ENCODE results near the gene C1QB. TPM values are rescaled to one million over a fixed set of nuclear protein-coding genes. Genes with fewer than 3 reads are reported as not detected.

The C1QB gene
- total RNA-seq, 1 donor from 2014 or later: 707 TPM

DNA sequence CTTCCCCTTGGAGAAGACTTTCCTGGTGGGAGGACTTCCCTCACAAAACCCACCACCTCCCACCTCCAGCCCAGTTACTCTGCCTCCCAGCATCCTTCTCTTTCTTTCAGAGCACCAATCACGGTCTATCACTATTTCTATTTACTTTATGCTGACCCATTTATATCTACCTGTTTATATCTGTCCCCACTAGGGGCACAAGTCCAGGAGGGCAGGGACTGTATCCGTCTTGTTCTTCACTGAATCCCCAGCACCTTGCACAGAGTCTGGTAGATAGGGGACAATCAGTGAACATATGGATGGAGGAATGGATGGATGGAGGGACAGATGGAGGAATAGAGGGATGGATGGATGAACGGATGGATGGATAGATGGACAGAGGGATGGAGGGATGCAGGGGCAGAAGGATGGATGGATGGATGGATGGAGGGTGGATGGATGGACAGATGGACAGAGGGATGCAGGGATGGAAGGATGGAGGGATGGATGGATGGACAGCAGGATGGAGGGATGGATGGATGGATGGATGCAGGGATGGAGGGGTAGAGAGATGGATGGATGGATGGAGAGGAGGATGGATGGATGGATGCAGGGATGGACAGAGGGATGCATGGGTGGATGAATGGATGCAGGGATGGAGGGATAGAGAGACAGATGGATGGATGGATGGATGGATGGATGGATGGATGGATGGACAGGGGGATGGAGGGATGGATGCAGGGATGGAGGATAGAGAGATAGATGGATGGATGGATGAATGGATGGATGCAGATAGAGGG lies 5.5 kb downstream of the C1QB start:
- Histone ChIP-seq H3K4me1 (no peaks in the 10 kb centered on the region), H3K36me3 (no peaks in the 10 kb centered on the region), H3K9me3 (no peaks in the 10 kb centered on the region), H3K27me3 (no peaks in the 10 kb centered on the region), H3K4me3 (peak overlapping the region; percentile 8), H3K27ac (no peak overlapping the region)
- TF ChIP-seq, protein P1, sequence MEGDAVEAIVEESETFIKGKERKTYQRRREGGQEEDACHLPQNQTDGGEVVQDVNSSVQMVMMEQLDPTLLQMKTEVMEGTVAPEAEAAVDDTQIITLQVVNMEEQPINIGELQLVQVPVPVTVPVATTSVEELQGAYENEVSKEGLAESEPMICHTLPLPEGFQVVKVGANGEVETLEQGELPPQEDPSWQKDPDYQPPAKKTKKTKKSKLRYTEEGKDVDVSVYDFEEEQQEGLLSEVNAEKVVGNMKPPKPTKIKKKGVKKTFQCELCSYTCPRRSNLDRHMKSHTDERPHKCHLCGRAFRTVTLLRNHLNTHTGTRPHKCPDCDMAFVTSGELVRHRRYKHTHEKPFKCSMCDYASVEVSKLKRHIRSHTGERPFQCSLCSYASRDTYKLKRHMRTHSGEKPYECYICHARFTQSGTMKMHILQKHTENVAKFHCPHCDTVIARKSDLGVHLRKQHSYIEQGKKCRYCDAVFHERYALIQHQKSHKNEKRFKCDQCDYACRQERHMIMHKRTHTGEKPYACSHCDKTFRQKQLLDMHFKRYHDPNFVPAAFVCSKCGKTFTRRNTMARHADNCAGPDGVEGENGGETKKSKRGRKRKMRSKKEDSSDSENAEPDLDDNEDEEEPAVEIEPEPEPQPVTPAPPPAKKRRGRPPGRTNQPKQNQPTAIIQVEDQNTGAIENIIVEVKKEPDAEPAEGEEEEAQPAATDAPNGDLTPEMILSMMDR (IDR thresholded peaks at IDR 0.05): no peak
- no peak for DNase-seq
- ATAC-seq: no peak
- intact Hi-C loops (cut with DNase I): no loop called here

DNA sequence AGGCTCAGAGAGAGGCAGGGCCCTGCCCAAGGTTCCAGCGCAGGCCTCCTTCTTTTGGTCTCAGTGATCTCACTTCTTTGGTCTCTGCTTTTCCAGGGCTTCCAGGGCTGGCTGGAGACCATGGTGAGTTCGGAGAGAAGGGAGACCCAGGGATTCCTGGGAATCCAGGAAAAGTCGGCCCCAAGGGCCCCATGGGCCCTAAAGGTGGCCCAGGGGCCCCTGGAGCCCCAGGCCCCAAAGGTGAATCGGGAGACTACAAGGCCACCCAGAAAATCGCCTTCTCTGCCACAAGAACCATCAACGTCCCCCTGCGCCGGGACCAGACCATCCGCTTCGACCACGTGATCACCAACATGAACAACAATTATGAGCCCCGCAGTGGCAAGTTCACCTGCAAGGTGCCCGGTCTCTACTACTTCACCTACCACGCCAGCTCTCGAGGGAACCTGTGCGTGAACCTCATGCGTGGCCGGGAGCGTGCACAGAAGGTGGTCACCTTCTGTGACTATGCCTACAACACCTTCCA lies 7.7 kb downstream of the C1QB start:
- H3K4me1 ChIP-seq: no peaks in the 10 kb centered on the region
- H3K27me3 ChIP-seq: no peaks in the 10 kb centered on the region
- no peaks in the 10 kb centered on the region for H3K9me3 ChIP-seq
- H3K4me3 ChIP-seq: no peak overlapping the region
- TF ChIP-seq, protein P1 (IDR thresholded peaks at IDR 0.05): no peak
- ATAC-seq (no peak), DNase-seq (no peak)
- intact Hi-C loops (cut with DNase I): no loop called here
- no peaks in the 10 kb centered on the region for H3K36me3 ChIP-seq
- no peak overlapping the region for H3K27ac ChIP-seq

DNA sequence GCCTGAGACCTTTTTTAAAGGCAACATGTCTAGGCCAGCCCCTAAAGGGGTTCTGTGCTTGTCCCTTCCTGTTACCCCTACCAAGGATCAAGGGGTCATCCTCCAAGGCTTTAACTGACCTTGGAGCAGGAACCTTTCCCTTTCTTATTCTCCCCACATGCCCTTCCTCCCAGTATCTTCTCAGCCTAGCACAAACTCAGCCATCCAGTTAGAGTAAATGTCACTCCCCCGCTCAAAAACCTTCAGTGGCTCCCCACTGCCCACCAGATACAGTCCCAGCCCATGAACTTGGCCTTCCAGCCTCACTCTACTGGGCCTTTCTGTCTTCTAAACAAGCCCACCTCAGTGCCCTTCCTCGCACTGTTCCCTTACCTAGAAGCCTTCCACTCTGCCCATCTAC lies 8.8 kb downstream of the C1QB start:
- ATAC-seq (no peak), DNase-seq (no peak)
- TF ChIP-seq, protein P1 (IDR thresholded peaks at IDR 0.05): no peak
- intact Hi-C loops (cut with DNase I): no loop called here
- Histone ChIP-seq H3K4me1 (no peaks in the 10 kb centered on the region), H3K36me3 (no peaks in the 10 kb centered on the region), H3K27me3 (no peaks in the 10 kb centered on the region), H3K4me3 (no peak overlapping the region), H3K9me3 (no peaks in the 10 kb centered on the region), H3K27ac (no peak overlapping the region)

DNA sequence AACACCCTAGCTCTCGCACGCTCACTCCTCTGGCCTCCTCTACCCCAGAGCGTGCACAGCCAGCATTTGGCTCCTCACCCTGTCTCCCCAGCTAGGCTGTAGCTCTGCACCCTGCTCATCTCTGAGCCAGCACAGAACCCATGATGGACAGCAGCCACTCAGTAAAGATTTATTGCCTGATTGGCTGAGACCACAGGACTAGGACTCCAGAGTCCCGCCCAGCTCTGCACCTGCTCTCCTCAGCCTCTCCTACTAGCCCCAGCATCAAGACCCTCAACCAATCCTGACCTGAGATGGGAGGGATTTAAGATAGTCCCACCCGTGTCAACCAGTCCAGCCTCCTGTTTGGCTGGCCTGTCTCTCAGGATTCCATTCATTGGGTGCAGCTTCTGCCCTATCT lies 9.3 kb downstream of the C1QB start:
- DNase-seq (no peak), ATAC-seq (peak; percentile 84)
- Histone ChIP-seq H3K9me3 (no peaks in the 10 kb centered on the region), H3K4me3 (no peak overlapping the region), H3K36me3 (no peaks in the 10 kb centered on the region), H3K4me1 (no peaks in the 10 kb centered on the region), H3K27ac (no peak overlapping the region), H3K27me3 (no peaks in the 10 kb centered on the region)
- intact Hi-C loops (cut with DNase I): no loop called here
- TF ChIP-seq, protein P1 (IDR thresholded peaks at IDR 0.05): no peak

DNA sequence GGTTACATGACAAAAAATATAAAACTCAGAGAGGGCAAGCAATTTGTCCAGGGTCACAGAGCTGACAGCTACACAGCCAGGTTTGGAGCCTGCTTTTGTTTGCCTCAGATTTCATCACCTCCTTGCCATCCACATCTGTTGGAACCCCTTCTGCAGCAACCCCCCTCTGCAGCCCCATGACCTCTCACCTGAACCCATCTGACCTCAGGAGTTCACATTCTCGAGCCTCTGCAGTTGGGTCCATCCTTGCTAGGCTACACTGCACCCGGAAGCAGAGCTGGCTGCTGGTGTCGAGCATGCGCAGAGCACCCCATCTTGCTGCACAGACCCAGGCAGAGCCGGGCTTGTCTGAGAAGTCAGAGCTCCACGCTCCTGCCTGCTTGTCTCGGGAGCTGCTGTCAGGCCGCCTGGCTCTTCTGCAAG lies 10.0 kb downstream of the C1QB start:
- intact Hi-C loops (cut with DNase I): no loop called here

More for the DNA sequence above, 10.0 kb downstream of the C1QB start:
- no peak overlapping the region for H3K27ac ChIP-seq
- H3K36me3 ChIP-seq: no peaks in the 10 kb centered on the region
- ATAC-seq: peak; percentile 17
- DNase-seq: no peak
- peaks cover 3% of the 10 kb centered on the region for H3K27me3 ChIP-seq
- TF ChIP-seq, protein P1 (IDR thresholded peaks at IDR 0.05): no peak
- H3K4me1 ChIP-seq: no peaks in the 10 kb centered on the region
- no peak overlapping the region for H3K4me3 ChIP-seq
- no peaks in the 10 kb centered on the region for H3K9me3 ChIP-seq

Measured in upper lobe of right lung (tissue), 1 donor.